ENCODE data around the gene LYPD6B. TPM values are rescaled to one million over a fixed set of nuclear protein-coding genes. Genes with fewer than 3 reads are reported as not detected.

LYPD6B gene
- total RNA-seq, 1 donor from 2014 or later: not detected

DNA sequence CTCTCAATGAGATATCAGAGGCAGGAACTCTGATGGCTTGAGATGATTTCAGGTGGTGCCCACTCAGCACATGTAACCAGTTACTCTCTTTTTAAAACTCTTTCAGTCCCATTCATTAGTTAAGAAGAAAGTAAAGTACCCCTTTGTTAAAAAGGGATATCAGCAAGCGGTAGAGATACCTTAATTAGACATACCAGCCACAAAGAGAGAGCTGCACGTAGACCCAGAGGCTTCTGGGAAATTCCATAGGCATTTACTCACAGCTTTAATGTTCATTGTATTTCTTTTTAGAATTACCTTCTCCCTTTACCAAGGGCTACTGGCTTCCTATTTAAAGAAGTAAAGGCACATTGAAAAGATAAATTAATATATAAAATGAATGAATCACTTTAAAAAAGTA, 63.3 kb downstream of the LYPD6B start:
- H3K4me1 Mint-ChIP-seq: peaks cover 10% of the 10 kb centered on the region
- no peaks in the 10 kb centered on the region for H3K27me3 Mint-ChIP-seq (ENCODE audit: low read depth)
- H3K36me3 Mint-ChIP-seq (ENCODE audit: low read depth): no peaks in the 10 kb centered on the region
- no peak for DNase-seq (ENCODE audit: low read depth, low spot score)
- no peak overlapping the region for H3K27ac Mint-ChIP-seq (ENCODE audit: unreplicated experiment)
- no peak overlapping the region for H3K4me3 Mint-ChIP-seq
- peaks cover 7% of the 10 kb centered on the region for H3K9me3 Mint-ChIP-seq
- TF ChIP-seq, protein P1, sequence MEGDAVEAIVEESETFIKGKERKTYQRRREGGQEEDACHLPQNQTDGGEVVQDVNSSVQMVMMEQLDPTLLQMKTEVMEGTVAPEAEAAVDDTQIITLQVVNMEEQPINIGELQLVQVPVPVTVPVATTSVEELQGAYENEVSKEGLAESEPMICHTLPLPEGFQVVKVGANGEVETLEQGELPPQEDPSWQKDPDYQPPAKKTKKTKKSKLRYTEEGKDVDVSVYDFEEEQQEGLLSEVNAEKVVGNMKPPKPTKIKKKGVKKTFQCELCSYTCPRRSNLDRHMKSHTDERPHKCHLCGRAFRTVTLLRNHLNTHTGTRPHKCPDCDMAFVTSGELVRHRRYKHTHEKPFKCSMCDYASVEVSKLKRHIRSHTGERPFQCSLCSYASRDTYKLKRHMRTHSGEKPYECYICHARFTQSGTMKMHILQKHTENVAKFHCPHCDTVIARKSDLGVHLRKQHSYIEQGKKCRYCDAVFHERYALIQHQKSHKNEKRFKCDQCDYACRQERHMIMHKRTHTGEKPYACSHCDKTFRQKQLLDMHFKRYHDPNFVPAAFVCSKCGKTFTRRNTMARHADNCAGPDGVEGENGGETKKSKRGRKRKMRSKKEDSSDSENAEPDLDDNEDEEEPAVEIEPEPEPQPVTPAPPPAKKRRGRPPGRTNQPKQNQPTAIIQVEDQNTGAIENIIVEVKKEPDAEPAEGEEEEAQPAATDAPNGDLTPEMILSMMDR (conservative IDR thresholded peaks at IDR 0.05): no peak

DNA sequence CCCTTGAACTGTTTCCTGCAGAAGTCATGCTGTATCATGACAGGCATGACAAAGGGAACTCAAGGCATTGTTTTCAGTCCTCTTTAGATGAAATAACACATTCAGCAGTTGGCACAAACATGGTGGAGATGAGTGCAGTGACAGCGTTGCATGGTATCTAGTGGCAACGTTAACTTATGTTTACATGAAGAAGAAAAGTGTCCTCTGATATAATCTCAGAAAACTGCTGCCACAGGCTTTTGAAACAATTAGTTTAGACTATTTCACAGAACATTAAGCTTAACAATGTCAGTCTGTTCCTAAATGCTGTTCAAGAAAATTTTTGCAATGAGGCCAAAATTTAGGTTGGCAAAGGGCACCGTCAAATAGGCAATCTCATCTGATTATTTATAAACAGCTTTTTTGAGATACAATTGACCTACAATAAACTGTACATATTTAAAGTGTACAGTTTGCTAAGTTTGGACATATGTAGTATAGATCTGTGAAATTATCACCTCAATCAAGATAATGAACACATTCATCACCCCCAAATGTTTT, 64.7 kb downstream of the LYPD6B start:
- no peak overlapping the region for H3K4me3 Mint-ChIP-seq
- TF ChIP-seq, protein P1 (conservative IDR thresholded peaks at IDR 0.05): no peak
- no peaks in the 10 kb centered on the region for H3K36me3 Mint-ChIP-seq (ENCODE audit: low read depth)
- DNase-seq (ENCODE audit: low read depth, low spot score): no peak
- H3K27ac Mint-ChIP-seq (ENCODE audit: unreplicated experiment): no peak overlapping the region
- H3K9me3 Mint-ChIP-seq: peaks cover 10% of the 10 kb centered on the region
- peaks cover 10% of the 10 kb centered on the region for H3K4me1 Mint-ChIP-seq
- H3K27me3 Mint-ChIP-seq (ENCODE audit: low read depth): no peaks in the 10 kb centered on the region

DNA sequence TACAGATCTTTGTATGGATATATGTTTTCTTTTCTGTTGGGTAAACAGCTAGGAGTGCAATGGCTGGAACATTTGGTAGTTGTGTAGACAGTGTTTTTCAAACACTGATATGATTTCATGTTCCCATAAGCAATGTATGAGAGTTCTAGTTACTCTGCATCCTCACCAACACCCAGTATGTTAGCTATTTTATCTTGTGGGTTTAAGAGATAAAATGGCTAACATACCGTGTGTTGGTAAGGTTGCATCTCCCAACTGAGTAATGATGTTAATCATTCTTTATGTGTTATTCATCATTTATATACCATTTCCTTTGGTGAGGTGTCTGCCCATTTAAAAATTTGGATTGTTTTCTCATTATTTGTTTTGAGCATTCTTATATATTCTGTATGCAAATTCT, 65.7 kb downstream of the LYPD6B start:
- Mint-ChIP-seq H3K4me1 (peaks cover 10% of the 10 kb centered on the region), H3K27me3 (ENCODE audit: low read depth) (no peaks in the 10 kb centered on the region), H3K27ac (ENCODE audit: unreplicated experiment) (no peak overlapping the region), H3K4me3 (no peak overlapping the region), H3K9me3 (peaks cover 13% of the 10 kb centered on the region), H3K36me3 (ENCODE audit: low read depth) (no peaks in the 10 kb centered on the region)
- TF ChIP-seq, protein P1 (conservative IDR thresholded peaks at IDR 0.05): no peak
- DNase-seq (ENCODE audit: low read depth, low spot score): no peak

DNA sequence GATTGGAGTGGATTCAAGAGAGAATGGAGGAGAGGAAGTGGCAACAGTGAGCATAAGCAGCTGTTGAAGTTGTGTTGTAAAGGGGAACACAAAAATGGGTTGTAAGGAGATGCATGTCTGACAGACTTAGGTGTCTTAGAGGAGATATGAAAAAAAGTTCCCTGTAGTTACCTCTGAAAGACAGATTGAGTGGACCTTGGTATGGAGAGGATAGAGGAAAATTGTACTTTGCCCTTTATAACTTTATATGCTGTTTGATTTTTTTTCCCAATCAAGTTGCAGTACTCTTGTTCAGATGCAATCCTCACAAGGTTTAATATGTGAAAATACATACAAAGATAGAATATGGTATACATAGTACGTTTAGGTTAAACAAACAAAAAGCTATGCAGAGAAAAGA, 73.6 kb downstream of the LYPD6B start:
- H3K27ac Mint-ChIP-seq (ENCODE audit: unreplicated experiment): no peak overlapping the region
- no peaks in the 10 kb centered on the region for H3K4me1 Mint-ChIP-seq
- H3K9me3 Mint-ChIP-seq: peaks cover 6% of the 10 kb centered on the region
- no peaks in the 10 kb centered on the region for H3K27me3 Mint-ChIP-seq (ENCODE audit: low read depth)
- TF ChIP-seq, protein P1 (conservative IDR thresholded peaks at IDR 0.05): no peak
- no peaks in the 10 kb centered on the region for H3K36me3 Mint-ChIP-seq (ENCODE audit: low read depth)
- H3K4me3 Mint-ChIP-seq: no peak overlapping the region
- DNase-seq (ENCODE audit: low read depth, low spot score): no peak

DNA sequence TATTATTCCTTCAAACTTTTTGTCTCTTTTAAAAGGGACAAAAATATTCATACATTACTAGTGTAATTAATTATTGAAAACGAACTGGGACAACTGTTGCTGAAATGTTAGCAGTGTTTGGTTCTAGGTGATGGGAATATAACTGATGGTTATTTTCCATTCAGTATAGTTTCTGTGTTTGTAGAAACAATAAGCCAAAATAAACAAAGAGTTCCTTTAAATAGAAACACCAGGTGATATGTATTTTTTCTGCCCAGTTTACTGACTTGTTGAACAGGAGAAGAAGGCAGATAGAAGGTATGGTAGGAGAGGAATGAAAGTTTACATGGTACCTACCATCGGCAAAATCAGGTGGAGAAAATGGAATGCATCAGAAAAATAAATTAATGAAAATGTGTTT, 74.2 kb downstream of the LYPD6B start:
- Mint-ChIP-seq H3K4me1 (no peaks in the 10 kb centered on the region), H3K36me3 (ENCODE audit: low read depth) (no peaks in the 10 kb centered on the region), H3K27ac (ENCODE audit: unreplicated experiment) (no peak overlapping the region), H3K27me3 (ENCODE audit: low read depth) (no peaks in the 10 kb centered on the region), H3K9me3 (peaks cover 6% of the 10 kb centered on the region), H3K4me3 (no peak overlapping the region)
- no peak for DNase-seq (ENCODE audit: low read depth, low spot score)
- TF ChIP-seq, protein P1 (conservative IDR thresholded peaks at IDR 0.05): no peak

All from neural crest cell (in vitro differentiated cells).